HG03378 (cell line): Measurements from ENCODE around the gene ZSWIM6.

Source experiments
- ATAC-seq: cut with Tn5 transposase; IDR thresholded peaks from one replicate; pipeline ENCODE4 v1.9.1; 2021; ENCODE audit warnings: mild to moderate bottlenecking, moderate library complexity; ENCODE audit not compliant: unreplicated experiment

The ZSWIM6 gene

DNA sequence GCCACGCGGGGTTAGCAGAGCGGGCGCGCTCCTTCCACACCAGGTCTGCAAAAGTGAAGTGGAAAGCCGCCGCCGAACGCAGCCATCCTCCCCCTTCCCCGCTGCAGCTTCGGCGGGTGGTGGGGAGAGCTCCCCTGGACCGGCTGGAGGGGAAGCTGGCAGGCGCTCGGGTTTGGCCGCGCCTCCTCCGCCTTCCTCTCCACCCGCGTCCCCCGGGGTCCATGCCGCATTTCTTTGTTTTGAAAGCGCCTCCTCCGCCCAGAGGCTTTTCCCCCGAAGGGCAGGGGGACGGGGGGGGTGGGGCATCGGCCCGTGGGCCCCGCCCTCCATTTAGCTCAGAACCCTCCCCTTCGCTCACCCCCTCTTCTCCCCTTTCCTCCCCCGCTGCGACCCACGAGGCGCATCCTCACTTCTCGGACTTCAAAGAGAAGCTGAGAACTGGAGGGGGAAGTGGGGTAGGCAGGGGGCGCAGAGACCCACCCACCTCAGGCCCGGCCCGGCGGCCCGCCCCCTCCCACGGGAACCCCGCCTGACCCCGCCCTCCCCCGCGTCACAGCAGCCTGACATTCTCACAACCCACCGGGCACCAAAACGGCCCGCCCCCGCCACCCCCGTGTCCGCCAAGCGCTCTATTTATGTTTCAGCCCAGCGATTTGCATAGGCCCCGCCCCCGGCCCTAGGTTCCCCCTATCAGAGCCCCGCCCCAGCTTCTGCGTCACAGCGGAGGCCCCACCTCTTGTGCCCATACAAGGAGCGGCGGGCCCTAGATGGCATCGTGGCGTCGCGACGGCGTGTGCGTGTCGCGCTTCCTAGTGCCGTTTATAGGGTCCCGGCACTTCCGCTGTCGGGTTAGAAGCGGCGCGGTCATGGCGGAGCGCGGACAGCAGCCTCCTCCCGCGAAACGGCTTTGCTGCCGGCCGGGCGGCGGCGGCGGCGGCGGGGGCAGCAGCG, at the start of gene ZSWIM6:
Gene ZSWIM6, plus strand, starts transcription at position 852 of the 951 bp plus-strand sequence. Its CDS starts 15 bp downstream, at position 867.
- ATAC-seq, result peak; percentile 62

DNA sequence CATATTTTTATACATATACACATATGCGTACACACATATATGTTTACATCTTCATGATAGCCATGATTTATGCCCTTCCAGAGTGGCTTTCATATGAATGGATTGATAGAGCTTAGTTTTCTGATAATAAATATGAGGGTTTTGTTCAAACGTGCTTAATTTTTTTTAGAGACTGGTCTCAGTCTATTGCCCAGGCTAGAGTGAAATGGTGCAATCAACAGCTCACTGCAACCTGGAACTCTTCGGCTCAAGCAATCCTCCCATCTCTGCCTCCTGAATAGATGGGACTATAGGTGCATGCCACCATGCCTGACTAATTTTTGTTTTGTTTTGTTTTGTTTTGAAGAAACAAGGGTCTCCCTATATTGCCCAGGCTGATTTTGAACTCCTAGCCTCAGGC, 48.6 kb upstream of the ZSWIM6 start:
- ATAC-seq, result no peak

DNA sequence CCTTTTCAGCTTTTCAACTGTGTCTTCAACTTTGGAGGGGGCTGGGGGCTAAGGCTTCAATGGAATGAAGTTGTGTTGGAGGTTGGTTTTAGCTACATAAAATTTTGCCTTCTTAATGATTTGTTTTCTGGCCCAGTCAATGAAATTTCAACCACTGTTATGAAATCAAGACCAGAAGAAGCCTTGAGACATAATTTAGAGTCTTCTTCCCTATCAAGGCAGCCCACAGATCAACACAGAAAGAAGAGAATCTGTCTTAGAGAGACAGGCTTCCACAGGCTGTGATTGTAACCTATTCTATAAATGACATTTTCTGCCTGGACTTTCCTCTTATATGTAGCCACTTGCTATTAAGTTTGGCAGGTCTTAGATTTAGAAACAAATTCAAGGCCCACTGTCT, 46.5 kb upstream of the ZSWIM6 start:
- no peak for ATAC-seq

DNA sequence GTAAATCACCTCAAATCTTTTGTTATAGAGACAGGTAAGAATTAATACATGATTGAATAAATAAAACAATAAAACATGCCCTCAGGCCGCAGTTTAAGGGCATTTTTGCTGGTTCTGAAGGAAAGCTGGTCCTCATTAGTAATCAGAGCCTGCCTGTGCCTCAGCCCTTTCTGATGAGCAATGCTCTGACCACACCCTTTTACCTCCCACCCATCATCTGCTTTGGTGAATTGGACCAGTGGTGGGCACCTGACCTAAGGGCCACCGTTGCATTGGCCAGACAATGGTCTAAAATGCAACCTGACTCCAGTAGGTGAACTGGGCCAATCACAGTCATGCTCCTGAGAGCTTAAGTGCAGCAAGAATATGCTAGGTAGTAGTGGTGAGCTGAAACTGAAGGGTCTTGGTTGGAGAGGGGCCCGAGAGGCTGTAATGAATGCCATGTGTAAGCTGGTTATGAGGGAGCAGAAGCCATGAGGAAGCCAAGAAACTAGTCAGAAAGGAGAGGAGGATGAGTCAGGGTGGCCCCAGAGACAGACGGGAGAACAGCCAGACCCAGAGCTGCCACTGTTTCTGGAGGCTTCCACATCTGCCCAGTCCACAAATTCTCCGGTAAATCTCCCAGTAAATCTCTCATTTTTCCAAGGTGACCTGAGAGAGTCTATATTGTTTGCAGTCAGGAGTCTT, 45.5 kb upstream of the ZSWIM6 start:
- ATAC-seq, result no peak

DNA sequence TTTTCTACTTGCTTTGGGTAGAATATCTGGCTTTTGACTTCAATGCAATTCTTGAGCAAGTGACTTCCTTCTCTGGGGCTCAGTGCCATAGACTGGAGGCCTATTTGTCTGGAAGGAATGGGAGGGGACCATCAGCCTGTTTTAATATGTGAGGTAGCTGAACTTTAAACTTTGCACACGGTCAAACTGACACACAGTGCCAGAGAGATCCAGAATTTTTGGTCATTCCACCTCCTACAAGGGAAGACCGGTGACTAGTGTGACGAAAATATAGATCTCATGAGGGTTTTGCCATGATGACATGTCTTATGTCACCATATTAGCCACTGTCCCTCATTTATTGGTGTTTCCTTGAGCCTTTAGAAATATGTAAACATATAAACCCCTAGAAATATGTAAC, 44.6 kb upstream of the ZSWIM6 start:
- no peak for ATAC-seq

DNA sequence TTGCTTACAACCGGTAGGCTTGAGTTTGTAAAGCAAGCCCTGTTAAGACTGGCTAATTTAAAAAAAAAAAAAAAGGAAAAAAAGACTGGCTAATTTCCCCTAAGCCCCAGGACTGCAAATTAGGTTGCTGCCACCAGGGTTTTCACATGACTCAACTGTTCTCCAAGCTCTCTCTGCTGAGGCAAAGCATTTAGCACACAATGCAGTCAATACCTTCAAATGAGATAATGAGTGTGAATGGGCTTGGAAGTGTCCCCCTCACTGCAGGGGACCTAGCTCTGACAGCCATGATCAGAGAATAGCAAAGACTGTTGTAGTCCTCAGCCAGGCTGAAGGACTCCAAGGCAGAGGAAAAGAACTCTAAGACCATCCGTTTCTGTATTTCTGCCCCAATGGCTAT, 42.8 kb upstream of the ZSWIM6 start:
- ATAC-seq, result no peak

DNA sequence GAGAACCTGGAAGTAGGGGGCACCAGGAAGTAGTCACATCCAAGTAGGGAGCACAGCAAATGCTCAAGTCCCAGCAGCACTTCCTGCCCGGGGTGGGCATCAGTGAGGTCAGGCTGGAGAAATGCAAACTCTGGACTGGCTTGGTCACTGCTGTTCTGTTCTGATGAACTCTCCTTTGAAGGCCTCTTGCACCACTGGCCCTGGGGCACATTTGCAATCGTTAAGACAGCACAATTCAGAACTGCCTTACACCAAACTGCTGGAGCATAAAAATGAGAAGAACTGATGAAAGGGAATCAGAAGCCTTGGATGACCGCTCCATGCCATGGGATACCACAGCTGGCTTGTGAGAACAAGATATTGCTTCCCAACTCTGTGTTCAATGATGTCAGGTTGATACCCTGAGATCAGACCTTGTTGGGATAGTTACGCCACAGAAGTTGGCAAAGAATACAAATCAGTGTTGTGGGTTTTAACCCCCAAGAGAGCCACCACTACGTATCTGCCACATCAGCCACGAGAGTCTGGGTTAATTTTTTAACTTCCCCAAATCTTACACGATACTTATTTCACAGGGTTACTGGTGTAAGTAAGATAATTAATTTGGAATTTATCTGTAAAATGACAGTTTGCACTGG, 42.3 kb upstream of the ZSWIM6 start:
- no peak for ATAC-seq

DNA sequence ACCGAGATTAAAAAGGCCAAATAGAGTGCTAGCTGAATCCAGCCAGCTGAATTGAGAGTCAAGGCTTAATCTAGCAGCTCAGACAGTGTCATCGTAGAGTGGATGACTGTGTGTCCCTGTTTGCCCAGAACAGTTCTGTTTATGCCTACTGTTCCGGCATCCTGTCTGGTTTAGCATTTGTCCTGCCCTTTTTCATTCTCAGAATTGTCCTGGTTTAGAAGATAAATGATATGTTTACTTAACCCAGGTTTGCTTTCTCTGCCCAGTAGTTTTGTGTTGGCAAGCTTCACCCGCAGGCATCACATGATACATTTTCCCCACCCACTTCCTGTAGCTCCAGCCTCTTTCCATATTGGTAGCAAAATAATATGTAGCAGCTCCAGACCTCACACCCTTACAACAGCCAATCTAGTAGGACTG, 41.3 kb upstream of the ZSWIM6 start:
- no peak for ATAC-seq

DNA sequence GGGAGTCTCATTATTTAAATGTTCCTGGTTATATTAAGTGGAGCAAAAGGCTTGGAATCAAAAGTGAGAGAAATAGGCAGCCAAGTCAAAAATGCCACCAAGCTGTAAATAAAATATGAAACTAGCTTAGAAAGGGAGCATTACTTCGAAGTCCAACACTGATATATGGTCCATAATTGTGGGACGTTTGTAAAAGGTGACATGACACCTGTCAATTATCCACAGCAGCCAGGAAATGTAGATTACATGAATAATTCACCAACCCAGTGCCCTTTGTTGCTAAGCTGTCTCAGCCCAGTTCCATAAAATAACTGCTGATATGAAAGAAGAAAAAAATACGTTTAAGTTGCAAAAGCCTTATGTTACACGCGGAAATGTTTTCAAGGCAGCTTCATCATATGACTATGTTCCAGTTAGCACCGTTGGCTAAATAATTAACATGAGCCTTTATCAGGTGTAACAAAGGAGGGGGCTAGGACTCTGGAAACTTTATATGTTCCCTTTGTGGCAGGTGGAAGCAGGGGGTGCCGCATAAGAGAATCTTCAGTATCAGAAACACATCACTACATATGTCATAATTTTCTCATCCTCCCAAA, 39.9 kb upstream of the ZSWIM6 start:
- no peak for ATAC-seq

DNA sequence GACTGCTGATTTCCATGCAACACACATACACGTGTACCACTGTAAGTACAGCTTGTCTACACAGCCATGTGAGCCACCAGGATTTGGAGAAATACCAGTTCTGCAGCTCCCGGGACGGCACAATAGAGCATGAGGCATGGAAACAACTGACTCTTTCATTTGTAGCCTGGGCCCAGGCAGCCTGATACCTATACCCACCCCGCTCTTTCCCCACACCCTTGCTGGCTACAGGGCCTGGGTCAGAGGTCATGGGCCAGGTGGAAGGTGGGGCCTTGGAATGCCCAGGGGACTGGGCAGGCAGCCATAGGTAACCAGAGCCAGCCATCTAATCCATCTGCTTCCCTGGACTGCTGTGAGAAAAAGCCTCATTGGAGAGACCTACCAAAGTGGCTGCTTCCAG, 39.0 kb upstream of the ZSWIM6 start:
- ATAC-seq, result no peak

DNA sequence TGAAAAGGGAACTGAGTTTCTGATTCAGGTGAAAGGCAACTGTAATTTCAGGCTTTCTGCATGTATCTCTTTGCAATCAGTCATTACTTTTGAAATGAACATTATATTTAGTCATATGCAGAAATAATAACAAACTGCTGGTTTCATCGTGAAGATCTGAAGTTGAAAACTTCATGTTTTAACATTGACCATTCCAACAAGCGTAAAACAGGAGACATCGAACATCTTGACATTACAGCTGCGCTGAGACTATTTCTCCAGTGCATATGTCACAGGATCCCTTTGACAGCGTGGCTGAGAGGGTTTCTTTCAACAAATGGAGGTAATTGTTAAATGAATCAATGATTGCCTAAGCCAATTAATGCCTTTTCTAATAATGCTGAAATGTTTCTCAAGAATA, 38.2 kb upstream of the ZSWIM6 start:
- ATAC-seq, result no peak

DNA sequence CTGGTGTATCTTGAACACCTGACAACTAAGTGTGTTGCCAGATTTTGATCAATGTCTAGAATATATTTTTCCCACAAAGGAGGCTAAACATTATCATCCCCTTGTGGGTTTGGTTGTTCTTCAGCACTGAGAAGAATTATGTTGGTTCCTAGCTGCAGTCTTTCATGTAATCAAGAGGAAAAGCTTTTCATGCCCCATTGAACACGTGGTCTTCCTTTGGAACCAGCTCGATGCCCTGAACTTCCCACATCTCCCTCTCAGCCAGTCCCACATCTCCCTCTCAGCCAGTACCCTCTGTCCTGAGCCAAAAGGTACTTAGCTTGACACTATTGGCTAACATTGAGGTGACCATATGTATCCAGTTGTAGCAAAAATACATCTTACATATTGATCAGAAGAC, 36.7 kb upstream of the ZSWIM6 start:
- ATAC-seq, result no peak

DNA sequence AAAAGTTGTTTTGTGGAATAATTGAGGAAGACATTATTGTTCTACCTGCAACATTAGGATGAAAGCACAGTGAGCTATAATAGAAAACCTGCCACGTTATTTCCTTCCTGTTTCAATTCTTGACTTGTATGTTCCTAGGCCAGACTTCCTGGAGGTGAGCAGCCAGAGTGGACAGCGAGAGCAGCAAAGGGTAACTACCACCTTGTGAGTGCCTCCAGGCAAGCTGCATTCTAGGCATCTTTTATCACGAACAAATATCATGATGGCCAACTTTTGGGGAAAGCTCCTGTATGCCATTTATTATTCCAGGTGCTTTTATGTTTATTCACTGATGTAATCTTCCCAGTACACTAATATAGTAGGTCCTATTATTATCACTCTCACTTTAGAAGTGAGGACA, 34.0 kb upstream of the ZSWIM6 start:
- ATAC-seq, result no peak

DNA sequence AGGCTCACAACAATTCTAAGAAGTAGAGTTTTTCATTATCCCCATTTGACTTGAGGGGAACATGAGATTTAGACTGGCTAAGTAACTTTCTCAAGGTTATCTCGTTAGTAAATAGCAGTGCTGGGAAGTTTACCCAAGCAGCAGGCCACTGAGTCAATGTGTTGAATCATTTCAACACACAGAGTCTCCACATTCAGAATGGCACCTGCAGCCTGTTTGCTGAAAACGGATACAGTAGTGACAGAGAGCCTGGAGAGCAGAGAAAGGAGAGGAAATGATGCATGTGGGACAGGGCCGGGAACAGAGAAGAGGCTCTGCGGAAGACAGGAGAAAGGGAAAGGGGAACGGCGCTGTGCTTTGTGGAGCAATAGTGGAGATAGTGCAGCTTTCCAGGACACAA, 33.5 kb upstream of the ZSWIM6 start:
- no peak for ATAC-seq

DNA sequence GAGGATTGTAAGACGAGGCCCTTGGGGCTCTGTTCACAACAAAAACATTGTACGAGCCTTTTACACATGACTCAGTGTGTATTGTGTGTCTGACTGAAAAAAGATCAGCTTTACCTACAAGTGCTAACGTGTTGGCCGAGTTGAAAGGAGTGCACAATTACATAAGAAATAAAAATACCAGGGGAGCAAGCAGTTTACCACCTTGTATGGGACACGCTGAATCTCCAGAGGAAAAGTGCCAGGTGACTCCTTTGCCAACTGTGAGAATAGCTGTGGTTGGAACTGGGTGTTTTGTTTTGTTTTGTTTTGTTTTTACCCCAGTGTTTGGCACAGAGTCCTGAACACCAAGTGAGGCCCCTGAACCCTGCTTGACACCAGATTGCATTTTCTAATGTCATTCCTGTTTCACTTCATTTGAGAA, 32.8 kb upstream of the ZSWIM6 start:
- ATAC-seq, result no peak

DNA sequence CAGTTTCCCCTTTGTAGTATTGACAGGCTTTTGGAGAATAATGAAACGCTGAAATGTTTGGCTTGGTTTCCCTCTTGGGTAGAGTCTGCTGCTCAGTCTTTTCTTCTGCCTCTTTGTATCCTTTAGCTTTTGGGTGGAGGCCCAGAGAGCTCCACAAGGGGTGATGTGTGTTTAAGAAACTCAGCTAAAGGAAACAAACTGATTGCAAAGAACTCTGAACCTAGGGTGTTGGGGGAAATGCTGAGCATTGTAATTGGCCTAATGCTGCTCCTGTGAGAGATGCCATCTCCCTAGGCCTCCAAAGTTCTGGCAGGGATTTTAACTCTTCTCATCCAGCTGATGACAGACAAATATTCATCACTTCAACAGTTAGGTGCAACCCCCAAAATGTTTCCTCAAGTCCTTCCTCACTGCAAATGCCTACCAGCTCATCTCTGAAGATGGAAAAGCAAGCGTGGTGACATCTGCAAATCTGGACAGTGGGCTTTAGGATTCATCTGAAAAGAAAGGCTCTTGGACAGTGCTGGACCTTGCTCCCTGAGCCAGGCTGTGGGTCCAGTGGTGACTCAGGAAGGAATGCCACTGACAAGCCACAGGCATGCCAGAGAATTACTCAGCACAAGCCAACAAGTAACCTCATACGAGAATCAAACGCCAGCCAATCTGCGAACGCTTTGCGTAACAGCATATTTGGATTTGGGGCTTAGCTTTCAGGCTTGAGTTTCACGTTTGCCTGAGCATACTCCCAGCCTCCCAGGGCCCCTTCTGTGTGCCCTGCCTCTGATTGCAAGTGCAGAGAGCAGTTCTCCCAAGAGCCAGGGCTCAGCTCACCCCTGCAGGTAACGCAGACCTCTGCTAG, 30.5 kb upstream of the ZSWIM6 start:
- no peak for ATAC-seq

DNA sequence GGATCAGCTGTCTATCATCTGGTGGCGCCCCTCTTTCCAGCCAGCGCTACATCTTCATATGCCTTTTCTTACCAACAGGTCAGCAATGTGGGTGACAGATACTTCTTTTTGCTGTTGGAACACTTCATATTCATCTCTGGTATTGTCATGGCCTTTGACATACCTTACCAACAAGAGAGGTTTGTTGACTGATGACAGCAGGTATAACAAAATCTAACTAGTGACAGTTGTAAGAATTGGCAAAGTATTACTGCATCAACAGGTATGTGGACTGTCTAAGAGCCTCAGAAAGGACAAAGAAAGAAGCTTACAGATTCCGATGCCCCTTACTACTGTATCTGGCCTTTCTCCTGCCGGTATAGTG, 29.9 kb upstream of the ZSWIM6 start:
- no peak for ATAC-seq

DNA sequence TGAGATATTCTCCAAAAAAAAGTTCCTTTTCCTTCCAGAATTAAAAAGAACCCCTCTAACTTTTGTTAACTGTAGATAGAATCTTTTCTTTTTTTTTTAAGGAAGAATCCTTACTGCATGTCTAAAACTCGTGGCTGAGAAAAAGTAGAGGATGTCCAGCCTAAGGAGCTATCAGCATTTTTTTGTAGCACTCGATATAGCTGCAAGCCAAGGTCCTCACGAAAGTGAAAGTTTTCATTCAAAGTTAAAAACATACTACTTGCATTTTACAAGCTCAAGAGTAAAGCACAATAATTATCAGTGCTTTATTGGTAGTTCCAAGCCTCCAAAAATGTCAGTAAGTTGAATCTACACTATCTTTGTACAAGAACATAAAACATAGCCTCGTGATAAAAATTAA, 28.7 kb upstream of the ZSWIM6 start:
- no peak for ATAC-seq

DNA sequence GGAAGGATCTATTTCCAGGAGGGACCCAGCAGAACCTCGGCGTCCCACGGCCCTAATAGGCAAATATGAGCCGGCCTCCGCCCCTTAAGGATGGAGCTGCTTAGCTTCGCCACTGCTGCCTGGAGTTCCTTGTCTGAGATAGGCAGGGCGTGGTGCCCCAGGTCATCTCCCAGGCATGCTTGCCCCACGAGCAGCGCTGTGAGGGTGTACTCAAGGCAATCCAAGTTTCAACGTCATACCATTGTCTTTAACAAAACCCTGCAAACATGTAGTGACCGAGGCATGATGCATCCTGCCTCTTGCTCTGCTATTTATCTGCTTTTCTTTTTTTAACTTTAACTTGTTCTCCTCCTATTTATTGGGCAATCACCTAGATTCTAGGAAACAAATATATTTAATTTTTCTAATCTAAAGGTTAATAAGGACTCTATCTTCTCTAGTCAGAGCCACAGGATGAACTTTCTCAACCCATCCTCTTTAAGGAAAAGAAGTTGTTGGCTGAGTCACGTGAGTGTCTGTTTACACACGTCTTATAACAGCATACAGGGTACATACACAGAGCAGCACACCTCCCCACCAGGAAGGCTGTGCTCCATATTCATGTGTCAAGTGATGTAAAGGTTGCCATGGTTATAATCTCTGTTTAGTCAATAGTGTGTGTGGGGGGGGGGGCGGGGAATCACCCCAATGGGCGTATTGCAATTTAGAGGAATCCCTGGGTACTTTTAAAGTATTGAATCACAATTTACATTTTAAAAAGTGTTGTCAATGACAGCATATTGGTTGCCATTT, 27.3 kb upstream of the ZSWIM6 start:
- ATAC-seq, result no peak
